Glutamatergic neuron (in vitro differentiated cells): ENCODE data around the gene INTS11. TPM values are rescaled to one million over a fixed set of nuclear protein-coding genes. Genes with fewer than 3 reads are reported as not detected.

Experiments used
- DNase-seq: peaks from one replicate; pipeline ENCODE4 v3.0.0; 2022
- H3K27ac Mint-ChIP-seq: one replicate; pipeline ENCODE4 v1.8.0; 2020; ENCODE audit warnings: mild to moderate bottlenecking, mixed read lengths, inconsistent platforms; ENCODE audit not compliant: unreplicated experiment
- H3K27me3 Mint-ChIP-seq: one replicate; pipeline ENCODE4 v1.8.0; 2020; ENCODE audit warnings: mild to moderate bottlenecking, moderate library complexity, mixed read lengths, inconsistent platforms; ENCODE audit not compliant: unreplicated experiment
- H3K36me3 Mint-ChIP-seq: one replicate; pipeline ENCODE4 v1.8.0; 2020; ENCODE audit warnings: mild to moderate bottlenecking, mixed read lengths, inconsistent platforms; ENCODE audit not compliant: unreplicated experiment
- H3K4me1 Mint-ChIP-seq: one replicate; pipeline ENCODE4 v1.8.0; 2020; ENCODE audit warnings: mild to moderate bottlenecking, low read depth, mixed read lengths, inconsistent platforms; ENCODE audit not compliant: unreplicated experiment
- H3K4me3 Mint-ChIP-seq: one replicate; pipeline ENCODE4 v1.8.0; 2020; ENCODE audit warnings: mild to moderate bottlenecking, mixed read lengths, inconsistent platforms; ENCODE audit not compliant: unreplicated experiment
- H3K9me3 Mint-ChIP-seq: one replicate; pipeline ENCODE4 v1.8.0; 2020; ENCODE audit warnings: mild to moderate bottlenecking, moderate library complexity, mixed read lengths, inconsistent platforms; ENCODE audit not compliant: unreplicated experiment
- total RNA-seq: library from RNA; stranded (reverse); fragmentation: NEBNext Ultra II Directional; extraction: Animal tissue kit (Norgen Biotek cat#: 25700); gene quantifications from one replicate; pipeline ENCODE4 v1.2.1, GENCODE V29; 2021; ENCODE audit not compliant: unreplicated experiment
- TF ChIP-seq, protein P1 (sequence below): fragments of 200-600 bp; sonication (generic); IDR thresholded peaks from one replicate; pipeline ENCODE4 v1.5.0; 2021; ENCODE audit not compliant: partially characterized antibody, unreplicated experiment

The INTS11 gene
- total RNA-seq, 1 donor from 2014 or later: 147 TPM

DNA sequence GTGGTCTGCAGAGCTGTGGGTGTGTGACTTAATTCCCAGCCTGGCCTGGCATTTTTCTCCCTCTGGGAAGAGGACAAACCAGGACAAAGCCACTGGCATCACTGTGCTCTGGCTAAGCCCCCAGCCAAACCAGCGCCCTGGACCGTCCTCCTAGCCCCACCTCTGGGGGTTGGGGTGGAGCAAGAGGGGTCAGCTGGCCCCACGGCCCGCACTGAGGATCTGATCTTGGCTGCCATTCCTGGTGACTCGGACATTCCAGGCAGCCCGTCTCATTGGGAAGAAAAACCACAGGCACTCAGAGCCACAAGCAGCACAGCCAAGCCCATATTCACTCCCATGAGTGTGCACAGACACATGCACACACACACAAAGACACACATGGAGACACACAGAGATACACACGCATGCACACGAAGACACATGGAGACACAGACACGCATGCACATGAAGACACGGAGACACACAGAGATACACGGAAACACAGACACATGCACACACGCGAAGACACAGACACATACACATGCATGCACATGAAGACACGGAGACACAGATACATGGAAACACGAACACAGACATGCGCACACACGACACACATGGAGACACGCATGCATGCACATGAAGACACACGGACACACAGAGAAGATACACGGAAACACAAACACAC is 36.2 kb upstream of the INTS11 start:
- peak; percentile 22 for DNase-seq
- Mint-ChIP-seq H3K36me3 (no peaks in the 10 kb centered on the region), H3K27ac (no peak overlapping the region), H3K4me1 (peaks cover 11% of the 10 kb centered on the region), H3K9me3 (peaks cover 2% of the 10 kb centered on the region), H3K27me3 (peaks cover 8% of the 10 kb centered on the region), H3K4me3 (peak overlapping the region; percentile 4)
- TF ChIP-seq, protein P1, sequence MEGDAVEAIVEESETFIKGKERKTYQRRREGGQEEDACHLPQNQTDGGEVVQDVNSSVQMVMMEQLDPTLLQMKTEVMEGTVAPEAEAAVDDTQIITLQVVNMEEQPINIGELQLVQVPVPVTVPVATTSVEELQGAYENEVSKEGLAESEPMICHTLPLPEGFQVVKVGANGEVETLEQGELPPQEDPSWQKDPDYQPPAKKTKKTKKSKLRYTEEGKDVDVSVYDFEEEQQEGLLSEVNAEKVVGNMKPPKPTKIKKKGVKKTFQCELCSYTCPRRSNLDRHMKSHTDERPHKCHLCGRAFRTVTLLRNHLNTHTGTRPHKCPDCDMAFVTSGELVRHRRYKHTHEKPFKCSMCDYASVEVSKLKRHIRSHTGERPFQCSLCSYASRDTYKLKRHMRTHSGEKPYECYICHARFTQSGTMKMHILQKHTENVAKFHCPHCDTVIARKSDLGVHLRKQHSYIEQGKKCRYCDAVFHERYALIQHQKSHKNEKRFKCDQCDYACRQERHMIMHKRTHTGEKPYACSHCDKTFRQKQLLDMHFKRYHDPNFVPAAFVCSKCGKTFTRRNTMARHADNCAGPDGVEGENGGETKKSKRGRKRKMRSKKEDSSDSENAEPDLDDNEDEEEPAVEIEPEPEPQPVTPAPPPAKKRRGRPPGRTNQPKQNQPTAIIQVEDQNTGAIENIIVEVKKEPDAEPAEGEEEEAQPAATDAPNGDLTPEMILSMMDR: no peak

DNA sequence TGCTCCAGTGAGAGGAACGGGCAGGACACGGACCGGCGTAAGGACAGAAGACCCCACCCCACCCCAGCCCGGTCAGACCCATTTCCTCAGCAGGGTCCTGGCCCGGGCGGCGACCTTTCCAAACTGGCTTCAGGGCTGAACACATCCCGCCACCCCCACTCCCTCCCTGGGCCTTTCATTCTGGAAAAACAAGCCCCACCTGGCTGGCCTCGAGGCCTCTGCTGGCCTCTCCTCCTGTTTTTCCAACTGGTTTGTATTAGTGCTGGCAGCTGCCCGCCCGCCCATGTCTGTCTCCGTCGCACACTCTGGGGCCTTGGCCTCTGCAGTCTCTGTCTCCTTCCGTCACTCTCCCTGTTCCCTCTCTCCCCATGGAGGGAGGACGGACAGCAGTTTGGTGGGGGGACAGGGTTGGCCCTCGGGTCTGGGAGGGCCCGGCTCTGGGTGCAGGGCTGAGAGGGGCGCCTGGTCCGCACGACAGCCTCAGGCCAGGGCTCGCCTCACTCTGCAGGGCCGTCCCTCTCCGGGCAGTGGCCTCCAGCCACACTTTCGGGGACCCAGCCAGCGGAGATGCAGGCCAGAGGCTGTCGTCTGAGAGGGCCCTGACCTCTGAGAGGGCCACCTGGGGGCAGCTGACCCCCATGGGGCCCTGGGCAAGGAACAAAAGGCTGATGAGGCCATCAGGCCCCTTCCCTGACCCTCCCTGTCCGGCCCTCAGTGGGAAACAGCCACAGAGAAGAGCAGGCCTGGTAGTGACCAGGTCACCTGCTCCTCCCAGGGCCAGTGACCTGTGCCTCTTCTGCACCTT is 35.4 kb upstream of the INTS11 start:
- Mint-ChIP-seq H3K27me3 (peaks cover 8% of the 10 kb centered on the region), H3K36me3 (no peaks in the 10 kb centered on the region), H3K27ac (no peak overlapping the region)

DNA sequence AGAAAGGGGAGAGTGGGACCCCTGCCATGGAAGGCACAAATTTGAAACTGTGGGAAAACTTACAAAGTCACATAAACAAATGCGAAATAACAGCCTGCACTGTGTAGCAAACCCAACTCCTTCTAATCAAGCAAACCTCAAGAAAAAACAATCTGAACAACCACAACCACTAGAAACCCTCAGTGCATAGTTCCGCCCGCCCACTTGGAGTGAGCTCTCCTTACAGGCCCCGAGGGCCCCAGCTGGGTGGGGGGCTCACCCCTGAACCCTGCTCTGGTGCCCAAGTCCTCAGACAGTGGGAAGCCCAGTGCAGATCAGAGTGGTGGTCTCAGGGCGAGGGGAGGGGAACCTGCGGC is 34.8 kb upstream of the INTS11 start:
- Mint-ChIP-seq H3K27ac (no peak overlapping the region), H3K4me1 (peaks cover 11% of the 10 kb centered on the region), H3K4me3 (peak overlapping the region; percentile 25), H3K36me3 (no peaks in the 10 kb centered on the region), H3K9me3 (peaks cover 2% of the 10 kb centered on the region), H3K27me3 (peaks cover 8% of the 10 kb centered on the region)
- TF ChIP-seq, protein P1: no peak
- no peak for DNase-seq

More for the DNA sequence above, 35.4 kb upstream of the INTS11 start:
- DNase-seq: peak; percentile 29
- H3K4me3 Mint-ChIP-seq: no peak overlapping the region
- TF ChIP-seq, protein P1: no peak
- H3K9me3 Mint-ChIP-seq: peaks cover 2% of the 10 kb centered on the region
- H3K4me1 Mint-ChIP-seq: peaks cover 11% of the 10 kb centered on the region

DNA sequence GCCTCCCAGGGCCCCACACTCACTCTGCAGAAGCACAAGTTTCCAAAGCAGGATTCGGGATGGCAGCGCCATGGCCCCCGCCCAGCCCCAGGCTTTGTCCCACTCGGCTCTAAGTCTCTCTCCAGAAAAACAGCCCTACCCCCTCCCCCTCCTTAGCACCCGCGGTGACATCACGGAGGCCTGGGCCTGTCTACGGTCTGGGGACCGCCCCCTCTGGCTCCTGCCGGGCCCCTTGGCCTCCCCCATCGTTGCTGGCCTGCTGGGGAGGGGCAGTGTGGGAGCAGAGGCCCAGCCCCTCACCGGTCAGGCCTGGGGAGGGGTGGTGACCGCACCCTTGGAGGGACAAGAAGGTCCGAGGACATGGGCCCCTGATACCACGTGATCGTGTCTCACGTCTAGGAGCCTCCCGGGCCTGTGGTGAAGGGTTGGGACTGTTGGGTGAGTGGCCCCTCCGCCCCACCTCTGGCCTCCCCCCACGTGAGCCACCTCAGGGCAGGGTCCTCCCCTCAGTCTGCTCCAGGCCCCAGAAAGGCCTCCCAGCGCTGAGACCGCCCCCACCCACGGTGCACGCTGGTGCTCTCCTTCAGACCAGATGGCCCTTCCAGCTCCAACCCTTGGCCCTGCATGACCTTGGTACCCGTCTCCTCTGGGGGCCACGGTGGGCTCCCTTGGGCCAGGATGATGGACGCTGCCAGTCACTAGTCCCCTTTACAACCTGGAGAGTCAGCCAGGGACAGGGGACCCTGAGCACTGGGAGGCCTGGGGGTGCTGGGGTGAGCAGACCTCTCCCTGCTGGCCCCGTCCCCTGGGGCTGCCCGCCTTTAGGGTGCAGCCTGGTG is 34.2 kb upstream of the INTS11 start, which contains the start of gene MXRA8:
Gene MXRA8 (minus strand): TSS at position 123 of the 839 bp plus-strand sequence. CDS start 51 bp downstream, at position 72.
- Mint-ChIP-seq H3K4me1 (peaks cover 11% of the 10 kb centered on the region), H3K27ac (no peak within 1 kb of the TSS), H3K36me3 (no peaks in the 10 kb centered on the region)

More for the DNA sequence above, 34.2 kb upstream of the INTS11 start, which contains the start of gene MXRA8:
- H3K9me3 Mint-ChIP-seq: peaks cover 2% of the 10 kb centered on the region
- DNase-seq: peak; percentile 22
- peak within 1 kb of the TSS; percentile 25 for H3K4me3 Mint-ChIP-seq
- H3K27me3 Mint-ChIP-seq: peaks cover 8% of the 10 kb centered on the region
- TF ChIP-seq, protein P1: no peak
